IPS DF 19.7 (cell line): ENCODE data around the gene NT5M.
"Not testable (repeated sequence)": the region's sequence is repeated elsewhere in the genome, so short reads cannot be mapped to it uniquely, and the experiment has no call there.

Experiments used
- DNase-seq: peaks from one replicate; pipeline ENCODE4 v3.0.0-alpha.2; 2013; ENCODE audit warnings: low read depth, low spot score

NT5M gene

GRCh38 chr17:17301659-17302058, 1.5 kb upstream of the NT5M start:
- not testable (repeated sequence) for DNase-seq

- DNase-seq, result no peak
These were observed 796 bp downstream of the NT5M start for GRCh38 chr17:17303847-17304490.

GRCh38 chr17:17304521-17304985, 1.4 kb downstream of the NT5M start:
- DNase-seq, result no peak

- no peak for DNase-seq
These were observed 2.2 kb downstream of the NT5M start for GRCh38 chr17:17305281-17305801.

- no peak for DNase-seq
These were observed 6.2 kb downstream of the NT5M start for GRCh38 chr17:17309356-17309755.

GRCh38 chr17:17313350-17313991, 10.3 kb downstream of the NT5M start:
- peak; percentile 54 for DNase-seq

GRCh38 chr17:17314501-17315071, 11.4 kb downstream of the NT5M start:
- no peak for DNase-seq

- no peak for DNase-seq
These were observed 12.1 kb downstream of the NT5M start for GRCh38 chr17:17315142-17315821.

- no peak for DNase-seq
These were observed 17.2 kb downstream of the NT5M start for GRCh38 chr17:17320188-17320910.

- DNase-seq, result no peak
These were observed 17.7 kb downstream of the NT5M start for GRCh38 chr17:17320911-17321220.

GRCh38 chr17:17321356-17322025, 18.3 kb downstream of the NT5M start:
- DNase-seq, result no peak

- no peak for DNase-seq
These were observed 19.6 kb downstream of the NT5M start for GRCh38 chr17:17322516-17323510.

- DNase-seq, result no peak
These were observed 21.4 kb downstream of the NT5M start for GRCh38 chr17:17324616-17325015.

- no peak for DNase-seq
These were observed 22.1 kb downstream of the NT5M start for GRCh38 chr17:17325228-17325627.

GRCh38 chr17:17325816-17326215, 22.6 kb downstream of the NT5M start:
- no peak for DNase-seq

GRCh38 chr17:17326275-17326875, 23.2 kb downstream of the NT5M start:
- no peak for DNase-seq

- DNase-seq, result no peak
These were observed 25.1 kb downstream of the NT5M start for GRCh38 chr17:17328251-17328650.

GRCh38 chr17:17341452-17341851, 38.3 kb downstream of the NT5M start:
- no peak for DNase-seq

GRCh38 chr17:17342242-17342945, 39.2 kb downstream of the NT5M start:
- no peak for DNase-seq
